GM19372 (cell line): ENCODE measurements around the gene FOXB1.

Experiments
- ATAC-seq: cut with Tn5 transposase; IDR thresholded peaks from one replicate; pipeline ENCODE4 v1.9.1; 2021; ENCODE audit warnings: mild to moderate bottlenecking, low read depth, moderate library complexity; ENCODE audit not compliant: unreplicated experiment

The FOXB1 gene

DNA sequence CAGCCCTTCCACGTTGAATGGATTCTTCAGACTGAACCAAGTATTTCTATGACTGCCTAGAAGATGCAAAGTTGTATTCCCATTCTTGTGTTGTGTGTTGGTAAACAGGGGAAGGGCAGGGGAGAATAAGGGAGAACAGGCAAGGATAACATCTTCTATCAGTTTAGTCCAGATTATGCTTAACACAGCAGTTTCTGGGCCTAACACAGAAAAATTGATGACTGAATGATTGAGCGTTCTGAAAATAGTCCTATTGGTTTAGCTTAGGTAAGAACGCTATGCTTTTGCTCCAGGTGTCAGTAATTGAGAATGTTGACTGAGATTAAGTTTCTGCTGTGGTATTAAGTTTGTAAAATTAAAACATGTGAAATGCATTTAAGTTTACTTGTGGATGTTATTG is 8.6 kb downstream of the FOXB1 start:
- no peak for ATAC-seq

- no peak for ATAC-seq
Measured at GRCh38 chr15:60017538-60018520, 13.7 kb downstream of the FOXB1 start.

- no peak for ATAC-seq
Measured at GRCh38 chr15:60020736-60021135, 16.6 kb downstream of the FOXB1 start.

GRCh38 chr15:60021589-60022378 is 17.7 kb downstream of the FOXB1 start:
- ATAC-seq, result no peak

- no peak for ATAC-seq
Measured at GRCh38 chr15:60022379-60022741, 18.2 kb downstream of the FOXB1 start.

DNA sequence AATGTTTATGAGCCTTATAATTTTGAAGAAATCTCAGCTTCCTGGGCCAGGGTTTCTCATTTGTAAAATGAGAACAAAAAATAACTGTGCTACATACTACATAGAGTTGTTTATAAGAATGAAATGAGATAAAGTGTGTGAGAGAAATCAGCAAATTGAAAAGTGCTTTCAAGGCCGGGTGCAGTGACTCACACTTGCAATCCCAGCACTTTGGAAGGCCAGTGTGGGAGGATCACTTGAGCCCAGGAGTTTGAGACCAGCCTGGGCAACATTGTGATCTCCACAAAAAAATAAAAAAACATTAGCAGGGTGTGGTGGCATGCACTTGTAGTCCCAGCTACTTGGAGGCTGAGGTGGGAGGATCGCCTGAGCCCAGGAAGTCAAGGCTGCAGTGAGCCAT is 22.4 kb downstream of the FOXB1 start:
- ATAC-seq, result no peak

- ATAC-seq, result no peak
Measured at GRCh38 chr15:60035344-60035743, 31.2 kb downstream of the FOXB1 start.

DNA sequence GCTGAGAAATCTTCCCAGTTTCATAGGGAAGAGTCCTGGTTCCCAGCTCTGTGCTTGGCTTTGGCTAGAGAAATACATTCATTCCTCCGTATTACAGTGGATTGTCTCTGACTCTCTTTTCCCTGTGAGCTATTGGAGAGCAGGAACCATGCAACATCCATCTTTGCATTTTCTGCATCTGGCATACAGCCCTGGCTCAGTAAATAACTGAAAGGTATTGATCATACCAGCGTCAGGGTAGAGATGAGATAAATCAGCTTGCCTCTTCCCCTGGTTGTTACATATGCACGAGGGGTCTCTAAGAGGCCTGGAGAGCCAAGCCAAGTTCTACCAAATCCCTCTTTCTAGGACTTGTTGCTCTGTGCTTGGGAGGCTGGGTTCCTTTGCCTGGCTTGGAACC is 35.2 kb downstream of the FOXB1 start:
- ATAC-seq, result no peak

DNA sequence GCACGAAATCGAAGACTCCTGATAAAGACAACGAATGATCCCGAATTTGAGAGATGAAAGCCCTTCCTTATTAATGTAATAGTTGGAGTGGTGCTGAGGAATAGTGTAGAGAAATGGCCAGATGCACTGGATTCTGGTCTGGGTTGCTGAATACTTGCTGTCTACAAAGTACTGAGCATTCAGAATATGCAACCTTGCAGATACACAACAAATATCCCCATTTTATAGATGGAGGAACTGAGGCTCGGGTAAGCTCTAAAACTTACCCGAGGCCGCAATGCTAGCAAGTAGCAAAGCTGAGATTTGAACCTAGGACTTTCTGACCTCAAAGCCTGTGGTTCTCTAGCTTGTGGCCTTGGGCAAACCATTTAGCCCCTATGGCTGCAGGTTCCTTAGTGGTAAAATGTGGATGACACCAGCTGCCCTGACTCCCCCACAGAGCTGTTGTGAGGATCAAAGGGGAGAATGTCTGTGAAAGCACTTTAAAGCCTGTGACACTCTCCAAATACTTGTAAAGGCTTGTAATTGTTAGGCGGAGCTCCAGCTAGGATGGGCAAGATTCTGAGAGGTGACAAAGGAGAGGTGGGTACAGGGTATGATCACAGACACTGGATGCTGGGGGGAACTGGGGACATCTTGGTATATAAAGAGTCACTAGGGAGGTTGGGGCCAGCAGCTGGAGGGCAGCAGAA is 39.8 kb downstream of the FOXB1 start:
- no peak for ATAC-seq

DNA sequence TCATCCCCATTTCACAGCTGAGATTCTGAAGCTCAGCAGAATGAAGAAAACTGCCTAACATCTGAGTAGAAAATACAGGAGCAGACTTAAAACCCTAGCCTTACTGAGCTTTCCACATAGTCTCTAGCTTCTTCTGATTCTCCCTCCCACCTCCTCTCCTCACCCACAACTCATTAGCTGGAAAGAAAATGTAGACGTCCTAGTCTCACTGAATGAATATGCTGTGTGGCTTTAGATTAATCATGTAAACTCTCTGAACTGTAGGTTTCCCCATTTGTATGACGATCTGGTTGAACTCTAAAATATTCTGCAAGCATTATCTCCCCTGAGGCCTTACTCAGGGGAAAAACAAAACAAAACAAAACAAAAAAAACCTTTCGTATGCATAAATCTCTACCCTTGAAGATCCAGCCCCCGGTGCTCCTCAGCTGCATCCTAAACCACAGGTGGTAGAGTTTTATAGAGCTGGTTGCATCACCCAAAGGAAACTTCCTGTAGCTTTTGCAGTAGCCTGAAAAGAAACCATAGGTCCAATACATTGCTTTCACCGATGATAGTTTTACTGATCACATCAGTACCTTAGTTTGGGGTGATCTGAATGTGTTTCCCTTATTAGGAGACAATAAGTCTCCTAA is 40.6 kb downstream of the FOXB1 start:
- ATAC-seq, result no peak

DNA sequence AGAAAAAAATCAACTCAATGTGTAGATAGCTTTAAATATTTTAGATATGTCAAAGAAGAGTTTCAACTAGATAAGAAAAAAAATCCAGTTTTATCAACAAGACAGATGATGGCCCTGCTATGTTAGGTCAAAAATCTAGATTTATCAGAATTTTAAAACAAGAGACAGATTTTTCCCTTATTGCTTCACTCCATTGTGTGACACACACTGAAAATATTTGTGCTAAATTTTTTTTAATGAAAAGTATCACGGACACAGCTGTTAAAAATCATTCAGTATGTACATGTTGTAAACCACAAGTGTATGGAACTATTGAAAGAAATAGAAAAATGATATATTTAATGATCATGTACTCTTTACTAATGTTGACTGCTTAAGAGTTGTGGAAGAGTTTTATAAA is 43.6 kb downstream of the FOXB1 start:
- ATAC-seq, result no peak

GRCh38 chr15:60049948-60050347 is 45.8 kb downstream of the FOXB1 start:
- no peak for ATAC-seq

DNA sequence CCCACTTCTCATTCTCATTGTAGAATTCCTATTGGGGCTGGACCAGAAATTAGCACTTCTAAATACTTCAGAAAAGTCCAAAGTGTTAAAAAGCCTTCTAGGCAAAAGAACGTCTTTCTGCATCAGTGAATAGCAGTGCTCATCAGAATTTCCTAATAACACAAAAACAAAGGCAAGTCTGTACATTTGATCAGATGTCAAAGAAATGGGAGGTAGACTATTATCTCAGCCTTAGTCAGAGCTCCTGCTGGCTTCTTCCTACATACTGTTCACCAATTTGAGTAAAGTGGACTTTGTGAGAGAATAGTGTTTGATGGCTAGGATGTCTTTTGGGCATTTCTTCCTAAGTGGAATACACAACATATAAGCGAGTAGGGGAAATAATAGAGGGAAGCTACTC is 48.7 kb downstream of the FOXB1 start:
- no peak for ATAC-seq

GRCh38 chr15:60054472-60054871 is 50.4 kb downstream of the FOXB1 start:
- ATAC-seq, result no peak
